ENCODE measurements around the gene TRO.

The TRO gene

DNA sequence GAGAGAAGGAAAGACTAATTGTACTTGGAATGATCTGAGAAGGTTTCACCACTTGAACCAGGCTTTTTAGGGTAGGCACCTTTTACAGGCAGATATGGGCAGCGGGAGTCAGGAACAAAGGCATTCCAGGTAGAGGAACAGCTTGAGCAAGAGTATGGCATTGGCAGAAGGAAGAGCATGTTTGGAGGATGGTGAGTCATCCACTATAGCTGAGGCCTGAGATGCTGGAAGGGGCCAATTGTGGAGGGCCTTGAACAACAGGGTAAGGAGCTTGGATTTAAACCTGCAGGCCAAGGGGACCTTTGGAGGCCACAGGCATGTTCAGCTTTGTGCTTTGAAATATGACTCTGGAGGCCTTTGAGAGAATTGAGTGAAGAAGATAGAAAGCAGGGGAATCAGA is 41.1 kb downstream of the TRO start:
- no peak for DNase-seq

DNA sequence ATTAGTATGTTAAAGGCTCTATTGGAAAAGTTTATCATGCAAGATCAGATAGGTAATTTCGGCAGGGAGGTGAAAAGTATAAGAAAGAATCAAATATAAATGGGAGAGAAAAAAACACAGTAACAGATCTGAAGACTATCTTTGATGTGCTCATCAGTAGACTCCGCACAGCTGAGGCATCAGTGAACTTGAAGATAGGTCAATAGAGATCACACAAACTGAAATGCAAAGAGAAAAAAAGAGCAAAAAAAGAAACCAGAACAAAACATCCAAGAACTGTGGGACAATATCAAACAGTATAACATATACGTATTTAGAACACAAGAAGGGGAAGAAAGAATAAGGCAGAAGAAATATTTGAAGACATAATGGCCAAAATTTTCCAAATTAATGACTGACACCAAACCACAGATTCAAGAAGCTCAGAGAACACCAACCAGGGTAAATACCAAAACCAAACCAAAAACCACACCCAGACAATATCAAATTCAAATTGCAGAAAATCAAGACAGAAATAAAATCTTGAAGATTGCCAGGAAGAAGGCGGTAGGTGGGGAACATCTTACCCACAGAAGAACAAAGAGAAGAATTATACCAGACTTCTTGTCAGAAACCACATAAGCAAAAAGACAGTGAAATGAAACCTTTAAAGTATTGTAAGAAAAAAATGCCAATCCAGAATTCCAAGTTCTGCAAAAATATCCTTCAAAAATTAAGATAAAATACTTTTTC is 44.3 kb downstream of the TRO start:
- DNase-seq = no peak

DNA sequence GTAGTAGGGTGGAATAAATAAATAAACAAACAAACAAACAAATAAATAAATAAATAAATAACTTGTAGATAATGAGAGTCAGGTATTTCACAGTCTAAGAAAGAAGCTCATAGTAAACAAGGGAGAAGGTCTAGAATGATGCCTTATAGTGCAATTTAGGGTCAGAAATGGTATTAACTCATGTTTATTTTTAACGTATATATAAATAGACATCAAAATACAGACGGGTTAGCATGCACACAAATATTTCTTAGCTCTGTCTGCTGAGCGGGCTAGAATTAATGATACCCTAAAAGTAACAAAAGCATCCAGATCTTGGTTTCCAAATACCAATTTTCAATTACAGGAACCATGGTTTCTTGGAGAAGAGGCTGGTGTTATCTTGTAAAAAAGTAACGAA is 56.8 kb downstream of the TRO start:
- DNase-seq = no peak

DNA sequence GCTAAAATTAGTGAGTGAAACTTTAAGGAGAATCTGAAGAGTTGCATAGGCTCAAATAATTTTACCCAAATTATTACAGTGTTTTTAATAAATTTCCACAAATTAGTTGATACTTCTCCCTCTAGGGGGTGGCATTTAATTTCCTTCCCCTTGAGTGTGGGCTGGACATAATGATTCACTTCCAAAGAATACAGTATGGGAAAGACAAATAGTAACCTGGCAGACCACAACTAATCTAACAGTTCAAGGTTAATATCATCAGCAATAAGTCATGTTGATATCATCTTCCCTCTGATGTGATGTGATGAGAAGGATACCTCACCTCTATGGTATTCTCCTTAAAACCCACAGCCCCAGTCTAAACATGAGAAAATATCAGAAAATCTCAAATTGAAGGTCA is 57.8 kb downstream of the TRO start:
- DNase-seq = no peak

GRCh38 chrX:54979432-54979831 is 58.8 kb downstream of the TRO start:
- no peak for DNase-seq

DNA sequence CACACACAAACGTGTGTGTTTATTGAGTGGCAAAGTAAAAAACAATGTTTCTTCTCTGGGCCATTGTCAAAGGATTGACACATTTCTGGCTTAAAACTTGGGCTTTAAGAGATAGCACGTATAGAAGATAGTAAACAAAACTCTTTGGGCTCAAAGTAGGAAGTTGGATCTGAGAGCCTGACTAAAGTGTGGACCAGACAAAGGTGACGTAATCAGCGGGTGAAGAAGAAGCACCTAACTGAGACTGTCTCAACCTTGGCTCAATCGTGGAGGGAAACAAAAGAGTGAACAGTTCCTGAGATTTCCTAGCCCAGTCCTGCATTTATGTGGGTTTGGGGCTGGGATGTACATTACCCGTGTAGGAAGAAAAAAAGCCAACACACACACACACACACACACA is 59.7 kb downstream of the TRO start:
- DNase-seq = no peak

Measured in SHP77 (cell line).